GM18526 (cell line): ENCODE measurements around the gene SUN2.

ENCODE experiments used
- POLR2A ChIP-seq: IDR thresholded peaks from 3 replicates; pipeline ENCODE4 v1.6.1; 2011; ENCODE audit not compliant: insufficient read length; ENCODE audit errors: extremely low read depth

Gene SUN2

DNA sequence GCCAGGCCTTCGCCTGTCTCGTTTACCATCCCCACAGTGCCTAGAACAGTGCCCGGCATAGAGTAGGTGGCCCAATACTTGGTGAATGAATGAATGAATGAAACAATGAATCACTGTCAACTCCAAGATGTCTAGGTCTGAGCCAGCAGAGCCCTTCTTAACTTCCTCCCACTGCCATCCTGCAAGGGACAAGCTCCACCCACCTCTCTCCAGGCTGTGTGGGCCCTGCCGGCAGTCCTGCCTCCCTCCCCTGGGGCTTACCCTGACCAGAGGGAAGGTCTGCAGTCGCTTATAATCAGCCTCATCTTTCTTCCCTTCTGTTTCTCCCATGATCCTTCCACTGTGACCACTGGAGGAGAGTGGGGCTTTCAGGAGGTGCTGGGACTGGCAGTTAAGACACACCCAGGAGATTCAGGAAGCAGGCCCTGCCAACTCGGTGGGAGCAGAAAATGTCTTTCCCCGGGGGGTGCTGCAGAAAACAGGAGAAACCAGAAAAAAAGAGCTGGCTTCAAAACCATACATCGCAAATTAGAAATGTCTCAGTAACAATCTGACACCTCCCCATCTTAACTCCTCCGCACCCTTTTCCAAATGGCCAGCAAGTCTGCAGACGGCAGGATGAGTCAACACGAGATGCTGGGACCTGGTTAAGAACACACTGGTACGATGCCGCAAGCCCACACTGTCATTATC lies 26.8 kb upstream of the SUN2 start:
- TF ChIP-seq POLR2A, result no peak

DNA sequence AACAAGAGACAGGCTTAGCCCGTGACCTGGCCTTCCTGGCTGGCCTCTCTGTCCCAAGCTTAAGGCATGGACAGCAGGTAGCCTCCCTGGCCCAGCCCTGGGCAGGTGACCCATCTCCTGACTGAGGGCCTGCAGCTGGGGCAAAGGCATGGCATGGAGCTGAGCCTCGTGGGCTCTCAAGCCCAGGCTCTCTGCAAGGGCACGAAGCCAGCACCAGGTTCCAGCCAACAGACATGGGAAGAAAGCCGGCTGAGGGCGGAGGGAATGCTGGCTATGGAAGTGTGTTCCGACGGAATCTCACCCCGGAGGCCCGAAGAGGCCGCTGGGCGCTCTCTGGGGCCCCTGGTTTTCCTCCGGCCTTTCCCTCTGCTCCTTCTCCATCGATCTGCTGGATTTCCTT lies 25.2 kb upstream of the SUN2 start:
- no peak for TF ChIP-seq POLR2A

DNA sequence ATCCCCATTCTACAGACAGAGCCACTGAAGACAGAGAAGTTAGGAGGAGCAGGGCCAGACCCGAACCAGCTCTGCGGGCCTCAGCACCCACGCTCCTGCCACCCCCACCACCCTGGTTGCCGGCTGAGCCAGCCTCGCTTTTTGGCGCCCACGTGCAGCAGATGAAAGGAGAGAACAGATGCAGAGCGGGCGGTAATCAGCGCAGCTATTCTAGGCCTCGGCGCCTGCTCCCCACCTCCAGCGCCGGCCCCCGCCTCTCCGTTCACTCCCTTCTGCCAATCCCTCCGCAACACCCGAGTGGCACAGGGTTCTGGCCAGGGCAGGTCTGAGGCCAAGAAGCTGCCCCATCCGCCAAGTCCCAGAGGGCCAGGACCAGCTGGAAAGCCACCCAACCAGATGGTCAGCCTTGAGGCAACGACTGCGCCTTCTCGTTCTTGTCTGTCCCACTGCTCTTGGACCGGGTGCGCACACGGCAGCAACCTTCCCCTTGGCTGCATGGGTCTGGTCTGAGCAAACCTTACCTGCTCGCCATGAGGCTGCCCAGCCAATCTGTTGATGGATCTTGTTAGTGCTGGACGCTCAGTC lies 21.4 kb upstream of the SUN2 start:
- TF ChIP-seq POLR2A, result no peak

DNA sequence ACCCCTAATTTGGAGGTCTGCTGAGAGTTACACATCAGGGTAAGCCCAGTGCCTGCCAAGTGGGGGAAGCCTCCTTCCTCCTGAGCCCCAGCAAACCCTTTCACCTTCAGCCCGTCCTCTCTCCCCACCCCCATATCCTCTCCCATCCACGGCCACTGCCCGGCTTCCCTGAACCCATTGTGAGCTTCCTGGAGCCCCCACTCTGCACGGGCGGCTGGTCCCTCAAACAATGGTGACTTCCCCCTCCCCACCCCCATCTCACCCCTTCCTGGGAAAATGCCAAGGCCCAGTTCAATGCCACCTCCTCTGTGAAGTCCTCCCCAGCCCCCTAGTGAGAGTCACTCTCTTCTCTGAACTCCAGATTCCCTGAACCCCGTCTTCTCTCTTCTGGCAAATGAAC lies 20.3 kb upstream of the SUN2 start:
- TF ChIP-seq POLR2A, result no peak

DNA sequence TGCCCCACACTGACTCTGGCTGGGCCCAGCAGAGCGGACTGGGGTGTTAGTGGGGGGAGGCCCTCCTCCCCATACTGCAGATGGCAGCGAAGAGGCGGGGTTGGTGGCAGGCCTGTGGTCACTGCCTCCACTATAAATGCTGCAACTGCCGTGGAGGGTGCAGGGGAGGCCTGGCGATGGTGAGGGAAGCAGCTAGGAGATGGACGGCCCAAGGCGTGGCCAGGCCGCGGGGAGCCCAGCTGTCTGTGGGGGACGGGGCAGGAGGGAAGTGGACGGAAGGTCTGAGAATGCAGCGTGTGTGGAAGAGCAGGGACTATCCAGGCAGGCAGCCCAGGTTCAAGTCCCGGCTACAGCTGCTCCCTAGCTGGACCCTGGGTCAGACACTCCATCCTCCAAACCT lies 19.9 kb upstream of the SUN2 start:
- no peak for TF ChIP-seq POLR2A

DNA sequence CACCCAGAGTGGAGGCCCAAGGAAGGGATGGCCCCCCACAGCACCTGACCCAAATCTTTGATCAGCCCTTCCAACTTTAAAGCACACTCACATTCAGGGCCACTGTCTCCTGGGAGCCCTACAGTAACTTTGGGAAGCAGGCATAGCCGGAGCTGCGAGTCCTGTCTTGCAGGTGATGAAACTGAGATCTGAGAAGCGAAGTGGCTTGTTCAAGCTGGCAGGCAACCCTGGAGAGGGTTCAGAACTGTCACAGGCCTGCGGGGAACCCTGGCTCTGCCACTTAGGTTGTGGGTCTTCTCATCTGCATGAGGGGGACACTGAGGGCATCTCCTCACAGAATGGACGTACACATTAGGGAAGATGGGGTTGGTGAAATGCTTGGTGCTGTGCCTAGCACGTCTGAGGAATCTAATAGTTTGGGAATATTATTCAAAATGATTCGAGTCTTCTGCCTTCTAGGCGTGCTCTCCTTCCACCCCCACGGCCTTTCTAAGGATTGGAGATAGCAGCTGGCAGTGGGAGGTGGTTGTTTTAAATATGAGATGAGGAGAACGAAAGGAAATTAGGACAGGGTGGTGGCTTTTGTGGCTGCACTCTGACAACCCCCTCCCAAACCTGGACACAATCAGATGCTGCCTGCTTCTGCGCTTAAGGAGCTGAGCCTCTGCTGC lies 18.8 kb upstream of the SUN2 start:
- no peak for TF ChIP-seq POLR2A

DNA sequence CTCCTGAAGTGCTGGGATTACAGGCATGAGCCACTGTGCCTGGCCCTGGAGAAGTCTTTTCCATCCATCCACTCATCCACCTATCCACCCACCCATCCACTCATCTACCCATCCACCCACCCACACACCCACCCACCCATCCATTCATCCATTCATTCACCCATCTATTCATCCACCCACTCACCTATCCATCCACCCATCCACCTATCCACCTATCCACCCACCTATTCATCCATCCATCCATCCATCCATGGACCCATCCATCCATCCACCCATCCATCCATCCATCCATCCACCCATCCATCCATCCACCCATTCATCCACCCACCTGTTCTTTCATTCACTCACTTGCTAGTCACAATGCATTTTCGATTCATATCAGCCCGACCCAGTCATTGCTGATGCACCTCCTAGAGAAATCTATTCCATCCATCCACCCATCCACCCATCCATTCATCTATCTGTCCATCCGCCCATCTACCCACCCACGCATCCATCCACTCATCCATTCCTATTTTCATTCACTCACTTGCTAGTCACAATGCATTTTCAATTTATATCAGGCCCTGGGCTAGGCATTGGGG lies 17.7 kb upstream of the SUN2 start:
- no peak for TF ChIP-seq POLR2A

DNA sequence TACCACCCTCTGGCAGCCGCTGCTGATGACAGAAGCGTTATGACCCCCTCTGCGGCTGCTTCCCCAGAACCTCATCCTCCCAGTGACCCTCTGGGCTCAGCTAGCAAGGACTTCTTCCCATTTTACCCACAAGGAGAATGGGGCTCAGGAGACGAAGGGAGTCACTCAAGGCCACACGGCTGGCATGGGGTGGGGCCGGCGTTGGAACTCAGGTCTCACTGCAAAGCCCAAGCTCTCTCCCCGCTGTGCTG lies 16.8 kb upstream of the SUN2 start:
- TF ChIP-seq POLR2A, result no peak

DNA sequence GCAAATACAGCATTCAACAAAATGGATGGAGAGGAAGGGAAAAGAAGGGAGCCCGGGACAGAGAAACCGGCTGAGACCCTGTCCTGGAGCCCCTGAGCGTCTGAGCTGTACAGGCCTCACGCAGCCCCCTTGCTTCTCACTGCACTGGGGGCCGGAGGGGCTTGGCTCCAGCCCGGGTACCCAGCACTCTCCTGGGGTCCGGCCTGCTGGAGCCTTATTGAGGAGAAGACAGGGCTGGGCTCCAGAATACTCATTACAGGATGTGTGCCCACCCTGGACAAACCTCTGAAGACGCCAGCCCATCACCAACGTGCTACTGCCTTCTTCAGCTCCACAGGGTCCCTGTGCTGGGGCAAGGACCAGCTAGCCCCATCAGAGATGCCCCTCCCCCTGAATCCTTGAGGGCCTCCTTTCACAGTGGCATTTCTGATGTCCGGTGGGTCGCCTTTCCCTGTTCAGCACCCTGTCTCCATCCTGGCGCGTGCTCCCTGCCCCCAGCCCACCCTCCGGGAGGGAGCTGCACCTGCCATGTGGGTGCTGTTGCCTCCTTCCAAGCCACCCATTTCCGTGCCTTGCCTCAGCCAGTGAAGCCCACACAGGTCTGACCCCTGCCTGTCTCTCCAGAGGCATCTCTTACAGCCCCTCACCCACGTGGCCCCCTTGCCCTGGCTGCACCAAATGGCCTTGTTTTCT lies 14.6 kb upstream of the SUN2 start:
- TF ChIP-seq POLR2A, result no peak

DNA sequence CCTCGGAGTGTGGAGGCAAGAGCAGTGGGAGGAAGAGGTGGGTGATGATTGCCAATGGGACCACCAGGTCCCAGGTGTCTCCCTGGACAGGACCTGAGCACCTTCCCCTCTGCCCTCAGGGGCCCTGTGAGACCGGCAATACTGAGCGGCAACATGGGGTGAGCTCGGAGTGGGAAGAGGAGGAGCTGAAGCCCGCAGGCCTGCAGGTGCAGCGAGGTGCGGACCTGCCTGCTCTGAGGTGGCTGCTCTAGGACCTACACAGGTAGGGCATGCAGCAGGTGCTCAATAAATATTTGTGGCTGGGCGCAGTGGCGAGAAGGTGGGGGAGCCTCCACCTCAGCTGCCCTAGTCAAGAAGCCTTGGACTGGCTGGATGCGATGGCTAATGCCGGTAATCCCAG lies 12.2 kb upstream of the SUN2 start:
- no peak for TF ChIP-seq POLR2A

DNA sequence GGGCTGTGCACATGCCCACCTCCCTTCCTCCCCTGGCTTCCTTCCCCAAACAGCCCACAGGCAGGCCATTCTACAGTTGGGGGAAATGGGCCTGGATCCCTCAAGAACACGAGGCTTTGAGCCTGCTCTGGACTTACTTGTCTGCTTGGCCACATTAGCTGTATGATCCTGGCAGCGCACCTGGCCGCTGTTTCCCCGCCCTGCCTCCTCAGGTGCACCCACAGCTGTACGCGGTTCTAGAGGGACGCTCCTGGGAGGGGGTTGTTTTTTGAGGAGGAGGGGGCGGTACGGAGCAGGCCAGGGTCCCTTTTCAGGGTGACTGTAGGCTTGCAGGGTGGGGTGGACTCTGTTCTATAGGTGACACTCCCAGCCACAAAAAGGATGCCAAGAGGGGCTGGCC lies 11.5 kb upstream of the SUN2 start:
- no peak for TF ChIP-seq POLR2A

DNA sequence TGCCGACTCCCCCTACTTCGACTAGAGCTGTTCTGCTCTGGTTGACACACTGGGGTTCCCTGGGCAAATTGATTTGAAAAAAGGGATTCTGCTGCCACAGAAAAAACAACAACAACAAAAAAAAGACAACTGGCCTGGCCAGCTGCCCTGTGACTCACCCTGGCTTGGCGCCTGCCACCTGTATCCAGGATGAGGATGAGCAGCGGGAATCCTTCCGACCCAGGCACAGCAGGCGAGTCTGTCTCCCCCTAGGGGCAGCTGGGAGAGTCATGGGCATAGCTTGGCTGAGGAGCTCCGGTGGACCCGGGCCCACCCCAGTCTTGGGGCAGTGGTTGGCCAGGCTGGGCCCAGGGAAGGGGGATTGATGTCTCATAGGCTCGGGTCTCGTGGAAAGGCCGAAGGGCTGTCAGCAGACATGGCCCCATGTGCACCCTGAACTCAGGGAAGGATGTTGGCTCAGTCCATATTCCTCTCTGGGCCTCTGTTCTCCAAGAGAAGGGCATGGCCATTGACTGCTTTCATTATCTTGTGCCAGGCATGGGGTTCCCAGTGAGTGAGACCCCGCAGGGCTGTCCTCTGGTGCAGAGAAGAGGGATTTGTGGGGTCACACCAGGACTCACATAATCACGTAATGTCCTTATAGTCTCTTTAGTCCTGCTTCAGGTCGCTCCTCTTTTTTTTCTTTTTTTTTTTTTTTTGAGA lies 10.4 kb upstream of the SUN2 start:
- no peak for TF ChIP-seq POLR2A

DNA sequence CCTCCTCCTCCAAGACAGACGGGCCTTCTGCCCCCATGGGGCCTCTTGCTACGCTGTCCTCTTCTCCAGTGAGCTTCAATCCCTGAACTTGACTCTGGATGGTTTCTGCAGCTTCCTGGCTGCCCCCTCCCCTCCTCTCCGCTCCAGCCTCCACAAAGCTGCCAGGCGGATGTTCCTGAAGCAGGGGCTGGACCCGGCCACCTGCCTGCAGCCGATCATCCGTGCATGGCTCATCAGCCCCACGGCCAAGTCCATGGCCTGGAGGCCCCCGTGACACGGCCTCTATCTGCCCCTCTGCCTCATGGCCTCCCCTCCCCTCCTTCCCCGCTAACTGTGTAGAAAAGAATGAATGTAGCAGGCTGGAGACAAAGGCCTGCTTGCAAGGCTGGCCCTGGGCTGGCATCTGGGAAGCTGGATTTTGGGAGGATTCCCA lies 6.8 kb upstream of the SUN2 start:
- TF ChIP-seq POLR2A, result no peak

DNA sequence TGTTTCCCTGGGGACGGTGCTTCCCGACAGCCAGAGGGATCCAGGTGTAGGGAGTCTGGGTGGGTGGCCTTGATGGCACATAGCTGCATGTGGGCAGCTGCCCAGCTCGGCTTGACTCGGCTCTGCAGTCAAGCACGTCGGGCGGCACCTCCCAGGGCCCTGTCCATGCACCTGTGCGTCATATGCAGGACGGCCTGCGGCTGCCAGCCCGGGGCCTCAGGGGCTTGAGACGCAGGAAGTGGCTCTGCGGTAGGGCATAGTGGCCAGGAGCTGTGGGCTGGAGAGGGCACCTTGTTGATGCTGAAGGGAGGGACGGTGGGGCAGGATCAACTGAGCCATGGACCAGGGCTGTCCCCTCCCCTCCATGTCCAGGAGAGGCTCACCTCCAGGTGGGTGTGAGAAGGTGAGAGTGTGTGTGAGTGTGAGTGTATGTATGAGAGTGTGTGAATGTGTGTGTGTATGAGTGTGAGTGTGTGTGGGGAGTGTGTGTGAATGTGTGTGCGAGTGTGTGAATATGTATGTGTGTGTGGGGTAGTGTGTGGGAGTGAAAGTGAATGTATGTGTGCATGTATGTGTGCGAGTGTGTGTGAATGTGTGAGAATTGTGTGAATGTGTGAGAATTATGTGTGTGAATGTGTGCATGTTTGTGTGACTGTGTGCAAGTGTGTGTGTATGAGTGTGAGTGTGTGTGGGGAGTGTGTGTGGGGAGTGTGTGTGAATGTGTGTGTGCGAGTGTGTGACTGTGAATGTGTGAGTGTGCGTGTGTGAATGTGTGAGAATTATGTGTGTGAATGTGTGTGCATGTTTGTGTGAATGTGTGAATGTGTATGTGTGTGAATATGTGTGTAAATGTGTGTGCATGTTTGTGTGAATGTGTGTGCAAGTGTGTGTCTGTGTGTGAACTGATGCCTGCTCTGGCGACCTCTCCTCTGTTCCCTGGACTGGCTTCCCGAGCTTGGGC lies 5.7 kb upstream of the SUN2 start:
- TF ChIP-seq POLR2A, result no peak

DNA sequence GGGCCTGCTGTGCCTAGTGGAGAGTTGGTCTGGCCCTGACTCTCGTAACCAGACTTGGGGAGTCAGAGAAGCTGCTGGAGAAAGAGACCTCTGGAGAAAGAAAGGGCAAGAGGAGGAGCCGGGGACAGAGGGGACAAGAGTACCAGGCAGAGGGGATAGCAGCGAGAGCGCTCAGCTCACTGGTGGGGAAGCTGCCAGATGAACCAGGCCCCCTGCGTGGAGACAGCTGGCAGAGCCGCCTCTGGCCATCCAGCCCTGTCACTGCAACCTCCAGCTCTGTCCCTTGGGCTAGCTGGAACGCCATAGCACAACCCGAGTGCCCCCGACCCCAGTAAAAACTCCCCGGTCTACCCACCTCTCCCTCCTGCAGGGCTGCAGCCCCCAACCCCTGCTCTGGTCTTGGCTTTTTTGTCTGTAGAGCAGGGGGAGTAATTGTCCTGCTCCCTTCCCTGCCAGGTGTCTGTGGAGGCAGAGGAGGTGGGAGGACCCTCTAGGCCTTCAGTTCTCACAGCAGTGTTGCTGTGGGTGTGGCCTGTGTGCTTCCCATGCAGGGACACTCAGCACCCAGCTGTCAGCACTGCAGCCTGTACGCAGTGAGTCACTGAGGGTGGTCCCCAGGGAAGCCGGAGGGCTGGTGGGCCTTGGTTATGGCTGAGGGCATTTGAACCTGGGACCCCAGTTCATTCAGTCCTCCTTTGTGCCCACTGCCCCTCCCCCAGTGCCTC lies 4.8 kb upstream of the SUN2 start:
- TF ChIP-seq POLR2A, result no peak
